ENCODE data around the gene DEDD. TPM values are rescaled to one million over a fixed set of nuclear protein-coding genes. Genes with fewer than 3 reads are reported as not detected.

DEDD gene
- total and polyA plus RNA-seq, 2 of the 13 experiments (the other 11 are each of a cell fraction or from before 2014, with no cell fraction given), result 12.6 to 27.8 TPM

DNA sequence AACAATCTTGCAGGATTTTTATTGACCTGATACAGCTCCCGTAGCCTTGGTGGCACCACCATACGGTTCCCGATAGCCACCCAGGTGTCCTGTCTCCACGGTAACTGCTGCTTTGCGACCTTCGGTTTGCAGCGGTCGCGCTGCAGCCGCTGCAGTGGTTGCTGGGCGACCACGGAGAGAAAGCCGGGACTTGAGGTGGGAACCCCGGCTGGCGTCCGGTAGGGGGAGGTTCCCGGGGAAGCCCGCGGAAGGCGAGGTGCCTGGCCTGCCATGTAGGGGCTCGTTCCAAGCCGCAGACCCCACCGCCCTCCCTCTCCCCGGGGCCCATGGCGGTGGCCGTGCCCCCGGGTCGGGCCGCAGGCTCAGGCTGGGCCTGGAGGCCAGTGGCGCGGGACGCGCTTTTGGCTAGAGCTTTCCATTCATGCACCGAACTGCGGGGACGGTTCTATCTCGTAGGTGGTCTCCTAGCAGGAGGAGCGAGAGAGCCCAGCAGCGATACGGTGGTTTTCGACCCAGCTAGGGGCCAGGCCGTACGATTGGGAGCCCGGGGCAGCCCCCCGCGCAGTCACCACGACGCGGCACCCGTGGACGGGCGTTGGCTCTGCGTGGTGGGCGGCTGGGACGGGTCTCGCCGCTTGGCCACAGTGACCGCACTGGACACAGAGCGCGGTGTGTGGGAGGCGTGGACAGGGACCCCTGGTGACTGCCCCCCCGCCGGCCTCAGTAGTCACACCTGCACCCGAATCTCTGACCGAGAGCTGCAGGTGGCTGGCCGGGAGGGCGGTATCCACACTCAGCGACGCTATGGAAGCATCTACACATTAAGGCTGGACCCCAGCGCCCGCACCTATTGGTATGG is 34.0 kb downstream of the DEDD start, which contains the start of gene KLHDC9 (continued):
- TF ChIP-seq, protein P1, sequence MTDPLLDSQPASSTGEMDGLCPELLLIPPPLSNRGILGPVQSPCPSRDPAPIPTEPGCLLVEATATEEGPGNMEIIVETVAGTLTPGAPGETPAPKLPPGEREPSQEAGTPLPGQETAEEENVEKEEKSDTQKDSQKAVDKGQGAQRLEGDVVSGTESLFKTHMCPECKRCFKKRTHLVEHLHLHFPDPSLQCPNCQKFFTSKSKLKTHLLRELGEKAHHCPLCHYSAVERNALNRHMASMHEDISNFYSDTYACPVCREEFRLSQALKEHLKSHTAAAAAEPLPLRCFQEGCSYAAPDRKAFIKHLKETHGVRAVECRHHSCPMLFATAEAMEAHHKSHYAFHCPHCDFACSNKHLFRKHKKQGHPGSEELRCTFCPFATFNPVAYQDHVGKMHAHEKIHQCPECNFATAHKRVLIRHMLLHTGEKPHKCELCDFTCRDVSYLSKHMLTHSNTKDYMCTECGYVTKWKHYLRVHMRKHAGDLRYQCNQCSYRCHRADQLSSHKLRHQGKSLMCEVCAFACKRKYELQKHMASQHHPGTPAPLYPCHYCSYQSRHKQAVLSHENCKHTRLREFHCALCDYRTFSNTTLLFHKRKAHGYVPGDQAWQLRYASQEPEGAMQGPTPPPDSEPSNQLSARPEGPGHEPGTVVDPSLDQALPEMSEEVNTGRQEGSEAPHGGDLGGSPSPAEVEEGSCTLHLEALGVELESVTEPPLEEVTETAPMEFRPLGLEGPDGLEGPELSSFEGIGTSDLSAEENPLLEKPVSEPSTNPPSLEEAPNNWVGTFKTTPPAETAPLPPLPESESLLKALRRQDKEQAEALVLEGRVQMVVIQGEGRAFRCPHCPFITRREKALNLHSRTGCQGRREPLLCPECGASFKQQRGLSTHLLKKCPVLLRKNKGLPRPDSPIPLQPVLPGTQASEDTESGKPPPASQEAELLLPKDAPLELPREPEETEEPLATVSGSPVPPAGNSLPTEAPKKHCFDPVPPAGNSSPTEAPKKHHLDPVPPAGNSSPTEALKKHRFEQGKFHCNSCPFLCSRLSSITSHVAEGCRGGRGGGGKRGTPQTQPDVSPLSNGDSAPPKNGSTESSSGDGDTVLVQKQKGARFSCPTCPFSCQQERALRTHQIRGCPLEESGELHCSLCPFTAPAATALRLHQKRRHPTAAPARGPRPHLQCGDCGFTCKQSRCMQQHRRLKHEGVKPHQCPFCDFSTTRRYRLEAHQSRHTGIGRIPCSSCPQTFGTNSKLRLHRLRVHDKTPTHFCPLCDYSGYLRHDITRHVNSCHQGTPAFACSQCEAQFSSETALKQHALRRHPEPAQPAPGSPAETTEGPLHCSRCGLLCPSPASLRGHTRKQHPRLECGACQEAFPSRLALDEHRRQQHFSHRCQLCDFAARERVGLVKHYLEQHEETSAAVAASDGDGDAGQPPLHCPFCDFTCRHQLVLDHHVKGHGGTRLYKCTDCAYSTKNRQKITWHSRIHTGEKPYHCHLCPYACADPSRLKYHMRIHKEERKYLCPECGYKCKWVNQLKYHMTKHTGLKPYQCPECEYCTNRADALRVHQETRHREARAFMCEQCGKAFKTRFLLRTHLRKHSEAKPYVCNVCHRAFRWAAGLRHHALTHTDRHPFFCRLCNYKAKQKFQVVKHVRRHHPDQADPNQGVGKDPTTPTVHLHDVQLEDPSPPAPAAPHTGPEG (CRISPR knock-in tag; IDR thresholded peaks at IDR 0.05), result 0 out of 2 replicates have a peak, but pooled peaks have one; percentile 51
- TF ChIP-seq, protein P2, sequence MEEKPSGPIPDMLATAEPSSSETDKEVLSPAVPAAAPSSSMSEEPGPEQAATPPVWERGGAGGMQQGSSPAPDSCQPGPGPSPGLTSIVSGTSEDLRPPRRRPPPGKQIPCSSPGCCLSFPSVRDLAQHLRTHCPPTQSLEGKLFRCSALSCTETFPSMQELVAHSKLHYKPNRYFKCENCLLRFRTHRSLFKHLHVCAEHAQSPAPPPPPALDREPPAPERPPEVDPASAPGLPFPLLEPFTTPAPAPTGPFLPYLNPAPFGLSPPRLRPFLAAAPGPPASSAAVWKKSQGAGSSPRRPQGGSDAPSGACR (CRISPR knock-in tag; IDR thresholded peaks at IDR 0.05), result no peak
- TF ChIP-seq SMAD3 (CRISPR knock-in tag; IDR thresholded peaks at IDR 0.05) (no peak), FLYWCH1 (CRISPR knock-in tag; IDR thresholded peaks at IDR 0.05) (no peak), RBM39 (IDR thresholded peaks at IDR 0.05; ENCODE audit: low read depth, low read length, poor library complexity, severe bottlenecking) (no peak), HIVEP1 (CRISPR knock-in tag; IDR thresholded peaks at IDR 0.05) (peak; percentile 99), ZNF75D (CRISPR knock-in tag; IDR thresholded peaks at IDR 0.05; ENCODE audit: borderline replicate concordance) (no peak), ZNF282 (IDR thresholded peaks at IDR 0.05; ENCODE audit: partially characterized antibody) (no peak), ZNF274 (CRISPR knock-in tag; IDR thresholded peaks at IDR 0.05) (peak; percentile 59; the same call in 1 of the 2 replicates), CREB1 (IDR thresholded peaks at IDR 0.05) (no peak), CREB1 (CRISPR knock-in tag; IDR thresholded peaks at IDR 0.05) (no peak), GPN1 (CRISPR knock-in tag; IDR thresholded peaks at IDR 0.05; ENCODE audit: borderline replicate concordance) (no peak), FOXK1 (CRISPR knock-in tag; IDR thresholded peaks at IDR 0.05; ENCODE audit: borderline replicate concordance, low read depth) (0 out of 2 replicates have a peak, but pooled peaks have one; percentile 22), TOPORS (CRISPR knock-in tag; IDR thresholded peaks at IDR 0.05) (no peak), CEBPB (IDR thresholded peaks at IDR 0.05; ENCODE audit: borderline replicate concordance, low read depth, low read length) (no peak), ZNF253 (CRISPR knock-in tag; IDR thresholded peaks at IDR 0.05; ENCODE audit: borderline replicate concordance) (peak; percentile 65; the same call in 1 of the 2 replicates), U2AF1 (optimal IDR thresholded peaks at IDR 0.05; ENCODE audit: low read depth, low read length) (no peak), ZNF317 (CRISPR knock-in tag; IDR thresholded peaks at IDR 0.05) (no peak), HMG20A (CRISPR knock-in tag; IDR thresholded peaks at IDR 0.05; ENCODE audit: borderline replicate concordance) (no peak)
- TF ChIP-seq, protein P3, sequence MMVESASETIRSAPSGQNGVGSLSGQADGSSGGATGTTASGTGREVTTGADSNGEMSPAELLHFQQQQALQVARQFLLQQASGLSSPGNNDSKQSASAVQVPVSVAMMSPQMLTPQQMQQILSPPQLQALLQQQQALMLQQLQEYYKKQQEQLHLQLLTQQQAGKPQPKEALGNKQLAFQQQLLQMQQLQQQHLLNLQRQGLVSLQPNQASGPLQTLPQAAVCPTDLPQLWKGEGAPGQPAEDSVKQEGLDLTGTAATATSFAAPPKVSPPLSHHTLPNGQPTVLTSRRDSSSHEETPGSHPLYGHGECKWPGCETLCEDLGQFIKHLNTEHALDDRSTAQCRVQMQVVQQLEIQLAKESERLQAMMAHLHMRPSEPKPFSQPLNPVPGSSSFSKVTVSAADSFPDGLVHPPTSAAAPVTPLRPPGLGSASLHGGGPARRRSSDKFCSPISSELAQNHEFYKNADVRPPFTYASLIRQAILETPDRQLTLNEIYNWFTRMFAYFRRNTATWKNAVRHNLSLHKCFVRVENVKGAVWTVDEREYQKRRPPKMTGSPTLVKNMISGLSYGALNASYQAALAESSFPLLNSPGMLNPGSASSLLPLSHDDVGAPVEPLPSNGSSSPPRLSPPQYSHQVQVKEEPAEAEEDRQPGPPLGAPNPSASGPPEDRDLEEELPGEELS (CRISPR knock-in tag; IDR thresholded peaks at IDR 0.05), result no peak

All from HepG2 (cell line).